SW480 (cell line): ENCODE measurements around the gene HAUS8.
A peak's percentile ranks its signal among the peaks of the same experiment; 100 is the strongest.

Source experiments
- DNase-seq: peaks from one replicate; pipeline ENCODE4 v3.0.0-alpha.2; 2016; ENCODE audit warnings: low spot score

HAUS8 gene

GRCh38 chr19:17035842-17036424 is 39.3 kb downstream of the HAUS8 start:
- no peak for DNase-seq

- no peak for DNase-seq
These were observed 43.5 kb downstream of the HAUS8 start for GRCh38 chr19:17031741-17032140.

- no peak for DNase-seq
These were observed 47.7 kb downstream of the HAUS8 start for GRCh38 chr19:17027535-17027975.

GRCh38 chr19:17026706-17027534 is 48.3 kb downstream of the HAUS8 start, which contains the start of gene CPAMD8:
CPAMD8 (minus strand) TSS chr19:17026810; CDS start chr19:17026642, 168 bp downstream.
- DNase-seq: no peak

- DNase-seq: no peak
These were observed 49.1 kb downstream of the HAUS8 start for GRCh38 chr19:17025991-17026658.

- DNase-seq: no peak
These were observed 49.9 kb downstream of the HAUS8 start for GRCh38 chr19:17025361-17025760.

GRCh38 chr19:17024941-17025340 is 50.3 kb downstream of the HAUS8 start:
- peak; percentile 35 for DNase-seq

- no peak for DNase-seq
These were observed 51.4 kb downstream of the HAUS8 start for GRCh38 chr19:17023805-17024204.

GRCh38 chr19:17022738-17023137 is 52.5 kb downstream of the HAUS8 start:
- DNase-seq: no peak

GRCh38 chr19:17021793-17022590 is 53.3 kb downstream of the HAUS8 start:
- no peak for DNase-seq

GRCh38 chr19:17021328-17021727 is 53.9 kb downstream of the HAUS8 start:
- no peak for DNase-seq

- no peak for DNase-seq
These were observed 54.4 kb downstream of the HAUS8 start for GRCh38 chr19:17020823-17021222.

GRCh38 chr19:17020385-17020784 is 54.9 kb downstream of the HAUS8 start:
- DNase-seq: no peak

GRCh38 chr19:17014212-17014861 is 60.9 kb downstream of the HAUS8 start:
- DNase-seq: peak; percentile 44

GRCh38 chr19:17011485-17011884 is 63.8 kb downstream of the HAUS8 start:
- DNase-seq: no peak

GRCh38 chr19:17006579-17006978 is 68.7 kb downstream of the HAUS8 start:
- no peak for DNase-seq

GRCh38 chr19:17005000-17005399 is 70.3 kb downstream of the HAUS8 start:
- no peak for DNase-seq

GRCh38 chr19:17004386-17004785 is 70.9 kb downstream of the HAUS8 start:
- no peak for DNase-seq

- no peak for DNase-seq
These were observed 72.8 kb downstream of the HAUS8 start for GRCh38 chr19:17002455-17002854.

- no peak for DNase-seq
These were observed 73.6 kb downstream of the HAUS8 start for GRCh38 chr19:17001603-17002183.
